PC-3 (cell line): ENCODE measurements around the gene IRF9.

Experiments
- CTCF ChIP-seq: fragments of 300-600 bp; sonication (generic); conservative IDR thresholded peaks from 2 replicates; pipeline ENCODE4 v1.5.1; 2017; ENCODE audit warnings: antibody characterized with exemption, low read depth, mild to moderate bottlenecking, low read length
- EZH2 ChIP-seq: fragments of 300-600 bp; sonication (generic); IDR thresholded peaks from one replicate; pipeline ENCODE4 v1.6.1; 2017; ENCODE audit warnings: antibody characterized with exemption, mild to moderate bottlenecking, low read length; ENCODE audit not compliant: unreplicated experiment
- EZH2phosphoT487 ChIP-seq: fragments of 300-600 bp; sonication (generic); IDR thresholded peaks from 2 replicates; pipeline ENCODE4 v1.6.1; 2018; ENCODE audit warnings: mild to moderate bottlenecking, antibody characterized with exemption, low read length, borderline replicate concordance

GRCh38 chr14:24171422-24172260 is 10.6 kb downstream of the IRF9 start, which contains the start of gene REC8:
- TF ChIP-seq EZH2 (no peak), CTCF (no peak), EZH2phosphoT487 (no peak)
